GM21381 (cell line): Measurements from ENCODE around the gene ARSB.
A peak's percentile ranks its signal among the peaks of the same experiment; 100 is the strongest.
"Not testable (repeated sequence)": the region's sequence is repeated elsewhere in the genome, so short reads cannot be mapped to it uniquely, and the experiment has no call there.

Experiments used
- ATAC-seq: cut with Tn5 transposase; IDR thresholded peaks from one replicate; pipeline ENCODE4 v1.9.1; 2021; ENCODE audit warnings: mild to moderate bottlenecking, moderate library complexity; ENCODE audit not compliant: unreplicated experiment

Gene ARSB

DNA sequence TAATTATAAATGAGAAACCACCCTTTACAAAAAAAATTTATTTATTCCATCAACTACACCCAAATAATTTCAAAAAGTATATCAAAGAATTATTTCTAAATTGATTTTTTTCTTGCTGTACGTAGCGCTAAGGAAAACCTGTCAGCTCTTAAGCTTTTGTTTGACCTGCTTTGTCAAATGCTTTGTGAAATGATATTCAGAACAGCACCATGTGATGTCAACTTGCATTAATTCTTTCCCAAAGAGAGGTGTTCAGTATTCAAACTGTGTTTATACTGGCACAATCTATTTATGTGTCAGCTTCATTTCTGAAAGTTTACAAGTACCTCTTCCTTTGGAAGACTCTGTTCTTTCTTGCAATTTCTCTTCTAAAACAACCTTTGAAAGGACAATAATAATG is 12.0 kb upstream of the ARSB start:
- ATAC-seq: no peak

DNA sequence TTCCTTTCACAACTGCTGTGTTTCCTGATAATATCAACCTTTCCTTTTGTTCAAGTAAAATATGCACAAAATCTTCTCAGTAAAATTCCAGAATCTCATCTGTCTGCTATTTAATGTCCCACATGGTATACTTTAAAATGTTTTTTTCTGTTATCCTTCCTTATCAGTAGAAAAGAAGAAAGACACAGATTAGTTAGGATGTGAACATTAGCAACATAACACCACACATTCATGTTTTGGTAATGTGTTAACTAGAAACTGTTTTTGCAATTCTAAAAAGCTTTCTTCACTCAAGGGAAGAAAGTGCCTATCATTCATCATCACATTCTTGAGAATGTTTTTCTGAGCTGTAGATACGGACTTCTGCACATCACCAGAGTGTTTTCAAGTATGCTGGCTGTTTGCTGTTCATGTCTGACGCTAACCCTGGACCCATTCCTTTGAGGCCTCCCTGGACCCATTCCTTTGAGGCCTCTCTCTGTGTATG is 10.5 kb upstream of the ARSB start:
- ATAC-seq: no peak

- no peak for ATAC-seq
Measured at GRCh38 chr5:78993165-78993564, 8.1 kb upstream of the ARSB start.

- ATAC-seq: no peak
Measured at GRCh38 chr5:78992146-78992545, 7.0 kb upstream of the ARSB start.

DNA sequence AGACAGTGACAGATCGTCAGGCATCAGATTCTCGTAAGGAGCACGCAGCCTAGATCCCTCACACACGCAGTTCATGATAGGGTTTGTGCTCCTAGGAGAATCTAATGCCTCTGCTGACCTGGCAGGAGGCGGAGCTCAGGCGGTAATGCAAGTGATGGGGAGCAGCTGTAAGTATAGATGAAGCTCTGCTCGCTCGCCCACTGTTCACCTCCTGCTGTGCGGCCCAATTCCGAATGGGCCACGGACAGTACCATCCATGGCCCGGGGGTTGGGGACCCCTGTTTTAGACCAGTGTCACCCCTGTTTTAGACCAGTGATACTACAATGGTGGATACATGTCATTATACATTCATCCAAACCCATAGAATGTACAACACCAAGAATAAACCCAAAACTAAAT is 4.0 kb upstream of the ARSB start:
- no peak for ATAC-seq

DNA sequence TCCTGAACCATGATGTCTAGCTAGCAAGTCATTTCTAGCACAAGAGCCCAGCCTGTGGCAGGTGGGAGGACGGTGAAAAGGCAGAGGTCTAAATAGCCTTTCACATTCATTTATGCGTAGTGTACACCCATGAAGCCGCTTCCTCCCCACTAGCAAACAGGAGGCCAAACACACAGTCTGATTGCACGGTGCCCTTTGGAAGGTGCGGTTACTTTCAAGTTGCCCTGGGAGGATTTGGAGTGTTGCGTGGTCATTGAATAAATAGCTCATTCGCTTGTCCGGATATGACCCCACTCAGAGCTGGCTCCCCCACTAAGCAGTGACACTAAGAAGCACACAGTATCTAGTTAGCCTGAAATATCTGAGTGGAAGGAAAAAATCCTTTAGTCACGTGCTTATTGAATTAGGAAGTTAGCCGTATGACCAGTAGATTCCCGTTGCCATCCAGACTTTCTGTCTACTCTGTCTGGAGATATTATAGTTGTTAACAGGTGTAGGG is 664 bp upstream of the ARSB start:
- peak; percentile 38 for ATAC-seq

GRCh38 chr5:78984439-78985115 is 533 bp downstream of the ARSB start:
- peak; percentile 55 for ATAC-seq

DNA sequence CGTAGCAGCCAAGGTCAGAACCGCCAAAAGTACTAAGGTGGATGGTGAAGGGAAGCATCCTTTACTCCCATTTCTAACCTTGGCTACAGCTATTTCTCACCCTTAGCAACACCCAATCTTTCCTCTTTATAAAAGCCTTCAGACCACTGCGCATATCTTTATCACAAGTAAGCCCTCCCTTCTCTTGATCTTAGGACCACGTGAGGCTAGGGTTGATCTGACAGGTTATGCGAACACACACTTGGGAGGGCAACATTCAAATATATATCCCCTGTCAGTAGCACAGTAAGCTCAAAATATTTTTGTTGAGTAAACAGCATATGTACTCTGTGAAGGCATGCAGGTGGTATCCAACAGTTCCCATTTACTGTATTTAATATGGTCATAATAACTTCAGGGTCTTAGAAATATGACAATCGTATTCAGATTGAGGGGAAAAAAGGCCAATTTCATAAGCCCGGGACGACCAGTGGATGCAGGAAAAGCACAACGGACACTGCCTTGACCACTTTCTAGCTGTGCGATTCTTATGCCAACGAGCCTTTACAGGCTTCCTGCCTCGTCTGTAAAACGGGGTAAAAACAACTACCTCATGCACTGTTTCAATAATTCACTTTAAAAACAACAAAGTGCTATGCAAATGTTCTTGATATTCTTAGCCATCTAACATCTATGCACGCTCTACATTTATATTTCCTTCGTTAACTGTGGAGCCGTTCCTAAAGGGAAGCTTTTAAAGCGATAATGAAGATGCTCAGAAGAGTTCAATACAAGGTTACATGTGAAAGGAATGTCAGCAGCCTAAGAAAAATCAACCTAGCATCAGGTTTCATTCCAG is 1.3 kb downstream of the ARSB start:
- ATAC-seq: no peak

- ATAC-seq: not testable (repeated sequence)
Measured at GRCh38 chr5:78983194-78983593, 1.9 kb downstream of the ARSB start.

- no peak for ATAC-seq
Measured at GRCh38 chr5:78979909-78980308, 5.2 kb downstream of the ARSB start.

- no peak for ATAC-seq
Measured at GRCh38 chr5:78979117-78979742, 5.9 kb downstream of the ARSB start.

GRCh38 chr5:78975035-78975434 is 10.1 kb downstream of the ARSB start:
- no peak for ATAC-seq

GRCh38 chr5:78974601-78975000 is 10.5 kb downstream of the ARSB start:
- ATAC-seq: no peak

DNA sequence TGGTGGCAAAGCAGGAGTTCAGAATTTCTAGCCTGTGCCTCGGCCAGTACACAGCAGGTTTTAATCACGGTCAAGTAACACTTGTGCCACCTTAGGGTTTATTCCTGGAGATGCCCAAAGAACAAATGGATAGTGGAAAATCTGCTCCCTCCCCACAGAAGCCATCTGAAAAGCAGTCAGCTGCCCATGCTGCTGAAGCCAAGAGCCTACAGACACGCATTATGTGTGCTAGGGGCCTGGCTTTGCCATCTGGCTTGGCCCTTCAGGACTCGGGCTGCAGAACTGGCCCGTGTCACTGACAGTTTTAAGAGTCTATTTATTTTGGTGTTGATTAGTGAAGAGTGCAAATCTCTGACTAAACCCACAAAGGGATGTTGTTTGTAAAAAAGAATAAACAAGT is 11.1 kb downstream of the ARSB start:
- ATAC-seq: no peak

DNA sequence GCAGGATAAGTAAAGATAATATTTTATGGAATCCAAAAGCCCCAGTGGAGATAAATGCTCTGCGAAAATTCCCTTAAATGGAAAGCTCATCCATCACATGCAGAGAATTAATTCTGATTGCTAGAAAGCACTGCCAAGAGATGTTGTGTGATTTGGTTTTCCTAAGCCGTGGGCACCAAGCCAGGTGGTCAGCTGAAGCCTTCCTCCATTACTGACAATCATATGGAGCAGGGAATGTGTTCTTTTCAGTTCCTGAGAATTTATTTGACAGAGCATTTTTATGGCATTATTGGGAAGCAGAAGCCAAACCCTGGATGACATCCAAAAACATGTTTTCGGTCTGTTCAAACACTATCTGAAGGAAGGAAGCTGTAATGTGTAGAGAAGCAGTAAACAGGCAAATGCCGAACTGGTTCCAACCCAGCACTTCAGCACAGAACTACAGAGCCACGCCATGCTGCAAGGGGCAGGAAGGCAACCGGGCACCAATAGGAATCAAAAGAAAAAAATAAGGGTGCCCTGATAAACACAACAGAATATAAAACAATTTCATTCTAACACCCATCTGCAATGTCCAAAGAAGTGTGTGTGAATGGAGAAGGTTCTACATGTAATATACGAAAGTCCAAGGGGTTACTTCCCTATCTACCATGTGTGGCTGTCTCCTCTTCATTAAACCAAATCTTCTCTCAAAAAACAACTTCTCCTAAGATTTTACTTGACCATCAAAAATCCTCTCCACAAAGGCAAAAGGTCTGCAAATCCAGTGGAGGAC is 12.3 kb downstream of the ARSB start:
- ATAC-seq: no peak

DNA sequence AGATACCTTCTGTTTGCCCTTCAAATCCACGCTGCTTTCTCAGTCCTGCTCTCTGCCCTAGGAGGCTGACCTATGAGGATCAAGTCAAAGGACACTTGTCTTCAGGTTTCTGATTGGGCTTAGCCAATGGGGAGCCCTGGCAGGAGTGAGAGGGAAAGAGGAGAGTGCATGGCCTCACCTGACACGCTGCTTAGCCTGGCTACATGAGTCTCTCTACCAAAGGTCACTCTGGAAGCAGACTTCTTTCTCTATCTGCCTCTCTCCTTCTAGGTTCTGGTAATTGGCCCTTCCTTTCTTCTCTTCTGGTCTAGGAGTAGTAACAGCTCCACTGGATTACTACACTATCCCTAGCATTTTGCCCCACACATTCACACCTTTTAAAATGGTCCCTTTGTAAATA is 13.1 kb downstream of the ARSB start:
- no peak for ATAC-seq

GRCh38 chr5:78968781-78969180 is 16.3 kb downstream of the ARSB start:
- ATAC-seq: no peak

- no peak for ATAC-seq
Measured at GRCh38 chr5:78964889-78965288, 20.2 kb downstream of the ARSB start.

- ATAC-seq: no peak
Measured at GRCh38 chr5:78961743-78962142, 23.4 kb downstream of the ARSB start.

DNA sequence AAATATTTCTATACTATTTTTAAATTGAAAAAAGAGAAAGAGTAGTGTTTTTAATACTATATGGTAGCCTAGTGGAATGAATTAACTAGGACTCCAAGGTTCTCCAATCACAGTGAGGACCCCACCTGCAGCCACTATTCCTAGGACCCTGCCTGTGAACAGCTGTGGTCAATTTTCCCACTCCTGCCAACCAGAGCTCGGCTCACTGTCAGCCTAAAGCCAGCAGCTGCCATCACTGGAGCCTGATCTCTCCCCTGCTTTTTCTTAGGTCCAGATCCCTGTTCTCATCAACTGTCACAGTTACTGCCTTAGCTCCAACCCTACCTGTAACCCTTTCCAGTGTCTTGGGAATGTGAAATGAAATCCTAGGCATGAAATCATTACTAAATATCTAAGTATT is 25.3 kb downstream of the ARSB start:
- ATAC-seq: no peak
